Hippocampal formation (tissue), 2 donors: ENCODE measurements around the gene ASAP2.
A peak's percentile ranks its signal among the peaks of the same experiment; 100 is the strongest.

ENCODE experiments used
- DNase-seq, 2 donors: peaks; one replicate each; lab custom pipeline; 2025; lab: John Stamatoyannopoulos, UW

Gene ASAP2

GRCh38 chr2:9400268-9401058, 193.9 kb downstream of the ASAP2 start:
- no peak for DNase-seq

DNA sequence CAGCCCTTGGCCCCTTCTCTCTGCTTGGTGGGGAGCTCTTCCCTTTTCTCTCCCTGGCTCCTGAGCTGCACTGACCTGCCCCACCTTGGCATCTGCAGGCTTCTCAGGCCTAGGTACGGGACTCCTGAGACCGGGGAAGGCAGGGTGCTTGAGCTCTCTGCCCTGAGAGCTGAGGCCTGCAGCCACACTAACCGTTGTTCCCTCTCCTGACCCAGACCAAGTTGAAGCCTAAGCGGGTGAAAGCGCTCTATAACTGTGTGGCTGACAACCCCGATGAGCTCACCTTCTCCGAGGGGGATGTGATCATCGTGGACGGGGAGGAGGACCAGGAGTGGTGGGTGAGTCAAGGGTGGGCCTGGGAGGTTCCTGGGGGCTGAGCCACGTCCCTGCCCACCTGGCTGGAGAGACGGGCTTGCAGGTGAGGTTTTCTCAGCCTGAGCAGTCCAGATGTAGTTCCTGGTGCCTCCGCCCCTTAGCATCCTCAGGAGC, 194.5 kb downstream of the ASAP2 start:
- no peak for DNase-seq

DNA sequence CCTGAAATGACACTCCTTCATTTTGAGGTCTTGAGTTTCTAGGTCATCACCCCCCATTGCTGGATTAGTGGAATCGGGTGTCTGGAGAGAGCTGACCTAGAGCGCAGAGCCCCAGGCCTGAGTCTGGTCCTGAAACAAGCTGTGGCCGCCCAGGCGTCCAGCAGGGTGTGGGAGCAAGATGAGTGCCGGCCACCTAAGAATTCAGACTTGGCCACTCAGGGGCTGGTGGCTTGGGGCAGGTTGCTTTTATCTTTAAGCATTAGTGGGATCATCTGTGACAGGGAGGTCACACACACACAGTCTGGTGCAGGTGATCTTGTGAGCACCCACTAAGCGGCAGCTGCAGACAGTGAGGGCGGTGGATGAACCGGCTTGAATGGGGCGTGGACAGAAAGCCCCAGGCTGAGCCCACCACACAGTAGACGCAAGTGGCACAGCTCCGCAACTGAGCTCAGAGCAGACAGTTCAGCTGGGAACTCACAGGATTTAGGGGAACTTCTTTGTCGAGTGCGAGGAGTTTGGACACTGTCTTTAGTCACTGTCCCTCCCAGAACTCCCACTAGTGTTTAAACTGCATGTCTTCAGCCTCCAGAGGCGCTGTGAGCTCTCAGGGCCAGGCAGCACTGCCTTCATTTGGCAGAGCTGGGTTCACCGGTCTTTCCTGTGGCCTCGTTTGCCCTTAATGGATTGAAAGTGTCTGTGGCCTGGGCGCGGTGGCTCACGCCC, 195.2 kb downstream of the ASAP2 start:
- DNase-seq, result no peak

DNA sequence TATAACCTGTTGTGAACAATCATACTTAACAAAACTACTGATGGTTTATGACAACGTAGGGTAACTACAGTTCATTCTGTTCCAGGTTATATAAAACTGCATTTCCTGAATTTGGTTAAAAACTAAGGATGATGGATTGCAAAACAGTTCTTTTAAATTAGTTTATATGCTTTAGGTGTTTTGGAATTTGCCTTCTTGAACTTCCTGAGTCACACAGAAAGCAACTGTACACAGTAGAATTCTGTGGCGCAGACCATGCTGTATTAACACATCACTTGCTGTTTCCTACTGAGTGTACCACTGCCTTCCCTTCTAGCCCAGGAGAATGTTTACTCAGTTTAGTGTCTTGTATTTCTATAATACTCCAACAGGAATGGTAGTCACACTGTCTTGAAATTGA, 197.3 kb downstream of the ASAP2 start:
- no peak for DNase-seq

DNA sequence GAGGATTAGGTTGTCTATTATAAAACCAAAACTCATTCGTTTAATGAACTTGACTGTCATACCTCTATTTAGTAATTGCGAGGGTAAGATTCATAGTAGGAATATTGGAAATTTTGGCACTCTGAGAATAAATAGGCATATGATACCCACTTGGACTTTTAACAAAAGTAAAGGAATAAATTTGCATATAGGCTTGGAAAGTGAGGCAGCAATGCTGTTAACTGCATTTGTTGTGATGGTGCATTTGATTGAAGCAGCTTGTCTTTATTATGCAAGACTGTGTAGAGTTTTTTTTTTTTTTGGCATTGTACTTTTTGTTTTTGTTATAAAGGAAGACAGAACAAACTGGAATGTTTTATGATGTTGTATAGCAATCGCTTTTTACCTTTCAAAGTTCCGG, 197.8 kb downstream of the ASAP2 start:
- no peak for DNase-seq

GRCh38 chr2:9405636-9406035, 199.0 kb downstream of the ASAP2 start:
- DNase-seq, result no peak

DNA sequence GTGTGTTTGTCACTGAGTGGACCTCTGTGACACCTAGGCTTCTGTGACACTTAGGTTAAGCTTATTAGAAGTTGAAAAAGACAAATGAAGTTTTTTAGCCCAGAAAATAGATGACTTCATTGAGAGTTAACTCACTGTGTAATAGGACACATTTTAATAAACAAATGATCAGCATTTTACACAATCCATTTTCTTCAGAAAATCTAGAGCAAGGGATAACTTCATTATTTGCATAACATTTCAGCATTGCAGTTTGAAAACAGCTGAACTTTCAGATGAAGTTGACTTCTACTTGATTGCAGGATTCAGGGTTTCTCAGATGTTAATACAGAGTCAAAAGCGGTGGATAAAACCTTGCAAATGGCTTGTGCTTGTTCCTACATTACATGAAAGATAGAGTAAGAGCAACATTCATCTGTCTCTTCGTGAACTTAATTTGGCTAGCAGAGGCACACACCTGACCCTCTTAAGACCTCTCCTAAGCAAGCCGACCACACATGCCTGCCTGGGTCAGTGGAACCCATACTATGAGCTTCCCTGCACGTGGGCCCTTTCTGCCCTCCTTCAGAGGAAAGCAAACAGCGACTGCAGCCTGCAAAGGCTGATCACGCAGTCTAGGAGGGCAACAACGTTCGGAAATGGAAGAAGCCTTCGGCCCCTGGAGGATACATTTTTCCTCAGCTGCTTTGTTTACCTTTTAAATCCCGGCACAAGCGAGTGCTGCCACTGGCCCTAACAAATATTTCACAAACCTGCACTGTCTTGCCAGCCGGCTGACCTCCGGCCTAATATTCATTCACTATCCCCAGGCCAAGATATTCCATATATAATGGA, 200.1 kb downstream of the ASAP2 start:
- DNase-seq, result no peak

GRCh38 chr2:9407363-9407811, 200.8 kb downstream of the ASAP2 start:
- DNase-seq, result no peak

DNA sequence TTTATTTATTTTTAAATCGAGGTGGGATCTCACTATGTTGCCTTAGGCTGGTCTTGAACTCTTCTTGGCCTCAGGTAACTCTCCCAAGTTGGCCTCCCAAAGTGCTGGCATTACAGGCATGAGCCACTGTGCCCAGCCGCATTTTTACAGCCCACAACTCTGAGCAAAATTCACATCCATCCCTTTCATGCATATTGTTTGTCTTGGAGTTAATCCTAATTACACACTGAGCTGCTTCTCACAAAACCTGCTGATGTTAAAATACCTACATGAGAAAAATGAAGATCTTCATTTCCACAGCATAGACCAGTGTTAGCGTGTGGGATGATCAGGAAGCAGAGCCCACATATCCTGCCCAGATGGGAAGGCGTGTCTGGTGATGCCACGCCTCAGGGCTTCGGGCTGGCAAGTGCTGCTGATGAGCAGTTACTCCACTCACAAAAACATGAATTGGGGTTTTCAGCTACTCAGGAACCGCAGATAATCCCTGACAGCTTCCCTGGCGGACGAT, 202.1 kb downstream of the ASAP2 start:
- peak in 1 of 2 donors; percentile 27 for DNase-seq

GRCh38 chr2:9410108-9410507, 203.5 kb downstream of the ASAP2 start:
- DNase-seq, result no peak

DNA sequence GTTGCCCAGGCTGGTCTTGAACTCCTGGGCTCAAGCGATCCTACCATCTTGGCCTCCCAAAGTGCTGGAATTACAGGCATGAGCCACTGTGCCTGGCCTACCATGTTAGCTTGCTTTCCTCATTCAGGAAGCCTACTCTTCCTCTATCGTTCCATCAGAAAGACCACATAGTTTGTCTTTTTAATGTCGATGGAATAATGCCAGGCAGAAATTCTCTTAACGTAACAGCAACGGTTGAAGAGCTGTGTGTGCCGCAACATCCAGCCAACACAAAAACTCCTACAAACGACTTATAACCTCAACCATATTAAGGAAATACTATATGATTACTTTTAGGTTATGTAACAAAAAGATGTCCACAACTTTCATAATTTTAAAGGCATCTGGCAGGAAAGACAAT, 206.2 kb downstream of the ASAP2 start:
- DNase-seq, result no peak

- no peak for DNase-seq
Measured at GRCh38 chr2:9415516-9416169, 209.0 kb downstream of the ASAP2 start.

DNA sequence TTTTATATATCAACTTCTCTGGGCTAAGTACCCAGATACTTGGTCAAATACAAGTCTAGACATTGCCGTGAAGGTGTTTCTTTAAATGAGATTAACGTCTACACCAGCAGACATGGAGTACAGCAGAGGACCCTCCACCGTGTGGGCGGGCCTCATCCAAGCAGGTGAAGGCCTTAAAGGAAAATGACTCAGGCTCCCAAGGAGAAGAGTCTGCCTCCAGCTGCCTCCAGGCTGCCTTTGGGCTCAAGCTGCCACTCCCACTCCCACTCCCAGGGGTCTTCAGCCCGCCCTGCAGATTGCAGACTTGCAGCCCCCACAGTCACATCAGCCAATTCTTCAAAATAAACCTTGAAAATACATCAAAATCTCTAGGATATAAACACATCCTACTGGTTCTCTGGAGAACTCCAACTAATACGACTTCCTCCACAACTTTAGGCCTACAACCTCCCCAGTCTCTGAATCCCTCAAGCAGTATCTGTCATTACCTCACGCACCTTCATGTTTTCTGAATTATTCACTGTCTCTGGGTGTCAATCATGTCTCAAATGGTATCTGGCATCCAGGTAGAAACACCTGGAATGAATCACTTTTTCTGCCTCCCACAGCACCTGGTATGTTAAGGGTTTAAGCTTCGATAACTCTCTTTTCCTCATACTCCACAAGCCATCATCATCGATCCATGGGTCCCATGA, 209.8 kb downstream of the ASAP2 start:
- no peak for DNase-seq

DNA sequence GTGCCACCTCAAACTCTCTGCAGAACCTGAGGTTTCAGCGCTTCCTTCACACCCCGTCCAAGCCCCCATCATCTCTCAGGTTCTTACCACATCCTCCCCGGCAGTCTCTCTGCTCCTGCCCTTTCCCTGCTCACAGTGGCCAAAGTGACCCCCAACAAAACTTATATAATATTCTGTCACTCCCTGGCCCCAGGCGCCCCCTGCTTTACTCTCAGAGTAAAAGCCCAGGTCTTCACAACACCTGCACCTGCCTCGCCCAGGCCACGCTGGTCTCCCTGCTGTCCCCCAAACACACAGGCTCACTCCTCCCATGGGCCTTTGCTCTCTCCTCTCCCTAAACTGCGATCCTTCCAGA, 210.3 kb downstream of the ASAP2 start:
- DNase-seq, result no peak

DNA sequence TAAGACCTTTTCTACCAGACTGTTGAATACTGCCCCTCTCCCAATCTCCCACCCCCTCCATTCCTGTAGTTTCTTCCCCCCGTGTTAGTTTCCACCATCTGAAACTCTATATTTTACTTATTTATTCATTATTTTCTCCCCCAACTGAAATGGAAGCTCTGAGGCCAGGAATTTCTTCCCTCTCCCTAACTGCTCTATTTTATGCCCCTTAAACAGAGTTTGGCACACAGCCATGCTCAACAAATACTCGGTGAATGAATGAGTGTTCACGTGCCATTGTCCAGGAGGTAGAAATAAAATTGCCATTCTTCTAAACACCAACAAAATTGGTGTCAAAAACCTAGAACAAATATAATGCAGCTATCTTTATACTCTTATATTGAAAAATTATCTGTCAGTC, 211.1 kb downstream of the ASAP2 start:
- DNase-seq, result no peak

GRCh38 chr2:9418746-9419145, 212.1 kb downstream of the ASAP2 start:
- no peak for DNase-seq

GRCh38 chr2:9419541-9419940, 212.9 kb downstream of the ASAP2 start:
- no peak for DNase-seq

- no peak for DNase-seq
Measured at GRCh38 chr2:9420495-9420894, 213.9 kb downstream of the ASAP2 start.

- DNase-seq, result peak; percentile 18 to 35
Measured at GRCh38 chr2:9422321-9423099, 215.9 kb downstream of the ASAP2 start.
